Measurements from ENCODE around the gene CACNA1D. TPM values are rescaled to one million over a fixed set of nuclear protein-coding genes. Genes with fewer than 3 reads are reported as not detected.

Gene CACNA1D
- polyA plus RNA-seq, 1 donor (not counting 4 experiments of a cell fraction or from before 2014, with no cell fraction given), result 0.20 TPM

GRCh38 chr3:53518495-53518981 lies 24.1 kb downstream of the CACNA1D start:
- dilution Hi-C loops (cut with MboI; ENCODE audit: extremely low pct_ligation_motif_present, low sequenced_read_pairs), result no loop called here
- no peak overlapping the region for H3K27ac ChIP-seq (ENCODE audit: control insufficient read depth, insufficient read depth, low read length)
- FAIRE-seq (no peak), DNase-seq (ENCODE audit: low read depth, low spot score) (no peak)
- H3K4me2 ChIP-seq (ENCODE audit: control insufficient read depth, extremely low read depth, insufficient read depth, low read depth, low read length), result no peak overlapping the region
- no peak for TF ChIP-seq CTCF (optimal IDR thresholded peaks at IDR 0.05 in 1 of 3, IDR thresholded peaks at IDR 0.05 in 1 of 3, conservative IDR thresholded peaks at IDR 0.05 in 1 of 3; ENCODE audit: extremely low read depth in 1 of 3, insufficient read depth in 2 of 3, low read length in 3 of 3)
- no peak for TF ChIP-seq EZH2 (IDR thresholded peaks at IDR 0.05; ENCODE audit: low read length)
- no peaks in the 10 kb centered on the region for H3K4me1 ChIP-seq (ENCODE audit: control insufficient read depth, extremely low read depth, insufficient read depth, low read length)
- no peaks in the 10 kb centered on the region for H3K27me3 ChIP-seq (ENCODE audit: control insufficient read depth, extremely low read depth, insufficient read depth, low read length)
- H2AFZ ChIP-seq (ENCODE audit: control insufficient read depth, low read length), result no peak overlapping the region
- H3K9me3 ChIP-seq (ENCODE audit: control insufficient read depth, low read depth, low read length), result no peaks in the 10 kb centered on the region
- H3K9me1 ChIP-seq (ENCODE audit: control insufficient read depth, extremely low read depth, insufficient read depth, low read length), result no peaks in the 10 kb centered on the region
- H3K79me2 ChIP-seq (ENCODE audit: control insufficient read depth, insufficient read depth, low read length), result no peaks in the 10 kb centered on the region
- no peak overlapping the region for H3K4me3 ChIP-seq (ENCODE audit: control insufficient read depth in 2 of 3, extremely low read depth in 1 of 3, insufficient read depth in 2 of 3, low read depth in 1 of 3, low read length in 3 of 3)
- H3K9ac ChIP-seq (ENCODE audit: control insufficient read depth, extremely low read depth, insufficient read depth, low read length), result no peak overlapping the region
- H4K20me1 ChIP-seq (ENCODE audit: control insufficient read depth, extremely low read depth, insufficient read depth, low read length), result no peaks in the 10 kb centered on the region
- no peaks in the 10 kb centered on the region for H3K36me3 ChIP-seq (ENCODE audit: control insufficient read depth in 2 of 2, extremely low read depth in 1 of 2, insufficient read depth in 2 of 2, low read length in 2 of 2)

- Histone ChIP-seq H3K79me2 (ENCODE audit: control insufficient read depth, insufficient read depth, low read length) (no peaks in the 10 kb centered on the region), H3K4me2 (ENCODE audit: control insufficient read depth, extremely low read depth, insufficient read depth, low read depth, low read length) (no peak overlapping the region), H3K36me3 (ENCODE audit: control insufficient read depth in 2 of 2, extremely low read depth in 1 of 2, insufficient read depth in 2 of 2, low read length in 2 of 2) (no peaks in the 10 kb centered on the region), H3K9me3 (ENCODE audit: control insufficient read depth, low read depth, low read length) (no peaks in the 10 kb centered on the region), H3K9me1 (ENCODE audit: control insufficient read depth, extremely low read depth, insufficient read depth, low read length) (no peaks in the 10 kb centered on the region), H3K27me3 (ENCODE audit: control insufficient read depth, extremely low read depth, insufficient read depth, low read length) (no peaks in the 10 kb centered on the region), H2AFZ (ENCODE audit: control insufficient read depth, low read length) (no peak overlapping the region), H3K27ac (ENCODE audit: control insufficient read depth, insufficient read depth, low read length) (no peak overlapping the region), H3K4me3 (ENCODE audit: control insufficient read depth in 2 of 3, extremely low read depth in 1 of 3, insufficient read depth in 2 of 3, low read depth in 1 of 3, low read length in 3 of 3) (no peak overlapping the region), H3K9ac (ENCODE audit: control insufficient read depth, extremely low read depth, insufficient read depth, low read length) (no peak overlapping the region), H3K4me1 (ENCODE audit: control insufficient read depth, extremely low read depth, insufficient read depth, low read length) (no peaks in the 10 kb centered on the region), H4K20me1 (ENCODE audit: control insufficient read depth, extremely low read depth, insufficient read depth, low read length) (no peaks in the 10 kb centered on the region)
- DNase-seq (ENCODE audit: low read depth, low spot score) (no peak), FAIRE-seq (no peak)
- TF ChIP-seq EZH2 (IDR thresholded peaks at IDR 0.05; ENCODE audit: low read length) (no peak), CTCF (optimal IDR thresholded peaks at IDR 0.05 in 1 of 3, IDR thresholded peaks at IDR 0.05 in 1 of 3, conservative IDR thresholded peaks at IDR 0.05 in 1 of 3; ENCODE audit: extremely low read depth in 1 of 3, insufficient read depth in 2 of 3, low read length in 3 of 3) (no peak)
- dilution Hi-C loops (cut with MboI; ENCODE audit: extremely low pct_ligation_motif_present, low sequenced_read_pairs), result no loop called here
These were observed 24.8 kb downstream of the CACNA1D start for GRCh38 chr3:53519065-53519709.
